GM23248 (cell line): ENCODE measurements around the gene ANKH. TPM values are rescaled to one million over a fixed set of nuclear protein-coding genes. Genes with fewer than 3 reads are reported as not detected.
A peak's percentile ranks its signal among the peaks of the same experiment; 100 is the strongest.

Source experiments
- DNase-seq: peaks from one replicate; pipeline ENCODE4 v3.0.0-alpha.2; 2015
- H2AFZ ChIP-seq: fragments of 200-600 bp; sonication (generic); 2 replicates; pipeline ENCODE4 v1.6.1; 2016; ENCODE audit warnings: antibody characterized with exemption
- H3F3A ChIP-seq: fragments of 200-600 bp; sonication (generic); 2 replicates; pipeline ENCODE4 v1.6.1; 2016; ENCODE audit warnings: mild to moderate bottlenecking, antibody characterized with exemption, mixed run types; ENCODE audit not compliant: insufficient read depth
- H3K27ac ChIP-seq: fragments of 200-600 bp; sonication (generic); 2 replicates; pipeline ENCODE4 v1.5.1; 2016; ENCODE audit warnings: mild to moderate bottlenecking
- H3K27me3 ChIP-seq: fragments of 200-600 bp; sonication (generic); replicated peaks from 2 replicates; pipeline ENCODE4 v1.6.1; 2016; ENCODE audit warnings: mild to moderate bottlenecking; ENCODE audit not compliant: insufficient read depth
- H3K36me3 ChIP-seq: fragments of 200-600 bp; sonication (generic); 2 replicates; pipeline ENCODE4 v1.6.1; 2016; ENCODE audit warnings: low read depth, mild to moderate bottlenecking
- H3K4me1 ChIP-seq: fragments of 200-600 bp; sonication (generic); 2 replicates; pipeline ENCODE4 v1.6.1; 2016; ENCODE audit warnings: mild to moderate bottlenecking; ENCODE audit not compliant: insufficient read depth
- H3K4me2 ChIP-seq: fragments of 200-600 bp; sonication (generic); one replicate; pipeline ENCODE4 v1.6.1; 2016; ENCODE audit warnings: mild to moderate bottlenecking; ENCODE audit not compliant: unreplicated experiment
- H3K4me3 ChIP-seq: fragments of 200-600 bp; sonication (generic); 2 replicates; pipeline ENCODE4 v1.5.1; 2016; ENCODE audit warnings: mild to moderate bottlenecking
- H3K79me2 ChIP-seq: fragments of 200-600 bp; sonication (generic); 2 replicates; pipeline ENCODE4 v1.6.1; 2016; ENCODE audit warnings: mild to moderate bottlenecking; ENCODE audit not compliant: insufficient read depth
- H3K9ac ChIP-seq: fragments of 200-600 bp; sonication (generic); 2 replicates; pipeline ENCODE4 v1.6.1; 2016; ENCODE audit warnings: mild to moderate bottlenecking
- H3K9me2 ChIP-seq: fragments of 200-600 bp; sonication (generic); 2 replicates; pipeline ENCODE4 v1.6.1; 2016; ENCODE audit warnings: mixed run types, mild to moderate bottlenecking, moderate library complexity; ENCODE audit not compliant: insufficient read depth
- H3K9me3 ChIP-seq: fragments of 200-600 bp; sonication (generic); one replicate; pipeline ENCODE4 v1.6.1; 2017; ENCODE audit warnings: low read depth
- H4K20me1 ChIP-seq: fragments of 200-600 bp; sonication (generic); 2 replicates; pipeline ENCODE4 v1.6.0; 2016; ENCODE audit not compliant: insufficient read depth
- EZH2 ChIP-seq: fragments of 200-600 bp; sonication (generic); IDR thresholded peaks from 2 replicates; pipeline ENCODE4 v1.6.1; 2018; ENCODE audit warnings: antibody characterized with exemption, mild to moderate bottlenecking; ENCODE audit not compliant: insufficient read depth, poor library complexity, severe bottlenecking
- EZH2phosphoT487 ChIP-seq: fragments of 200-600 bp; sonication (generic); IDR thresholded peaks from 2 replicates; pipeline ENCODE4 v1.6.1; 2018; ENCODE audit warnings: antibody characterized with exemption, moderate library complexity, mild to moderate bottlenecking, low read depth; ENCODE audit not compliant: insufficient read depth
- WGBS, 2 experiments: methylation state at CpG; one replicate each; pipeline ENCODE4 v1.1.6; 2015 to 2017; ENCODE audit warnings: low lambda C conversion rate in 2 of 2, low coverage in 1 of 2; ENCODE audit errors: missing lambda C conversion rate in 2 of 2; 5-methylcytosine and 5-hydroxymethylcytosine counted together
- in situ Hi-C: fragments of 300-500 bp; cut with MboI; formaldehyde crosslinking; loops from 2 replicates; pipeline ENCODE4 v1.15.0; 2020
- polyA plus RNA-seq: library from polyadenylated mRNA; unstranded; fragments of >200 nt; fragmentation: Nextera tagmentation; extraction: Ambion mirVana; gene quantifications from 2 replicates; pipeline ENCODE4 v1.2.1, GENCODE V29; 2016
- total RNA-seq: library from RNA; depleted of rRNA; stranded (reverse); fragments of >200 nt; shearing (Covaris generic); gene quantifications from 2 replicates; pipeline ENCODE4 v1.2.3, GENCODE V29; 2014

The ANKH gene
- total and polyA plus RNA-seq, 2 experiments from 2014 or later = 45.9 to 47.6 TPM

GRCh38 chr5:14687023-14687665 is 184.4 kb downstream of the ANKH start:
- H3K4me2 ChIP-seq = no peak overlapping the region
- H4K20me1 ChIP-seq = no peaks in the 10 kb centered on the region
- in situ Hi-C loops = no loop called here
- H3K4me1 ChIP-seq = no peaks in the 10 kb centered on the region
- no peak overlapping the region for H3K4me3 ChIP-seq
- peaks cover 50% of the 10 kb centered on the region for H3K36me3 ChIP-seq
- H2AFZ ChIP-seq = no peak overlapping the region
- H3F3A ChIP-seq = peaks cover 7% of the 10 kb centered on the region; the same call in 1 of the 2 replicates
- no peak overlapping the region for H3K9ac ChIP-seq
- peak; percentile 27 for DNase-seq
- H3K27ac ChIP-seq = no peak overlapping the region
- WGBS, 2 experiments = 50 to 57% methylated on average over 4 of the region's 4 CpGs
- no peaks in the 10 kb centered on the region for H3K9me2 ChIP-seq
- no peaks in the 10 kb centered on the region for H3K27me3 ChIP-seq
- H3K9me3 ChIP-seq = no peaks in the 10 kb centered on the region
- TF ChIP-seq EZH2 (no peak), EZH2phosphoT487 (no peak)
- H3K79me2 ChIP-seq = peaks cover 27% of the 10 kb centered on the region

DNA sequence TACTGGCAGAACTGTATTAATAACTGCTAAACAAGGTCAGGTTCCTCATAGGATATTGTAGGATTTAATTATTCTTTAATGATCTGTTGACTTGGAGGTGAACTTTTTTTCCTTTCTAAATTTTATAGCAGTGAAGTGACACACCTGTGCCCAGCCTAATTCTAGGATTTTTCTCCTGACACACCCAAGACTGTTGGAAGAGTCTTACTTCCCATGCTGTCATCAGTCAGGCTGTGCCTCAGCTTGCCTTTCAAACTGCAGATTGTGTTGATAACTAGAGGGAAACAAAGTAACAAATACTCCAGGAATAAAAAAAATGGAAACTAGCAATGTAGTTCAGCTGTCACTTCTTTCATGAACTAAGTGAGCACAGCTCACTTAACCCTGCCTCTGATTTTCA is 185.1 kb downstream of the ANKH start:
- DNase-seq = no peak
- Histone ChIP-seq H3K4me3 (no peak overlapping the region), H4K20me1 (no peaks in the 10 kb centered on the region), H3K79me2 (peaks cover 27% of the 10 kb centered on the region), H3F3A (peaks cover 7% of the 10 kb centered on the region; the same call in 1 of the 2 replicates), H3K9me2 (no peaks in the 10 kb centered on the region), H3K4me2 (no peak overlapping the region), H3K9ac (no peak overlapping the region), H3K4me1 (no peaks in the 10 kb centered on the region), H3K9me3 (no peaks in the 10 kb centered on the region), H3K27me3 (no peaks in the 10 kb centered on the region), H3K36me3 (peaks cover 44% of the 10 kb centered on the region), H2AFZ (no peak overlapping the region), H3K27ac (no peak overlapping the region)
- in situ Hi-C loops = no loop called here
- no peak for TF ChIP-seq EZH2
- TF ChIP-seq EZH2phosphoT487 = no peak

GRCh38 chr5:14685757-14686156 is 185.8 kb downstream of the ANKH start:
- no peaks in the 10 kb centered on the region for H4K20me1 ChIP-seq
- peaks cover 37% of the 10 kb centered on the region for H3K36me3 ChIP-seq
- no peaks in the 10 kb centered on the region for H3K9me2 ChIP-seq
- no peaks in the 10 kb centered on the region for H3K4me1 ChIP-seq
- peak; percentile 79 for DNase-seq
- in situ Hi-C loops = no loop called here
- peaks cover 7% of the 10 kb centered on the region; the same call in 1 of the 2 replicates for H3F3A ChIP-seq
- no peak overlapping the region for H3K4me3 ChIP-seq
- H3K79me2 ChIP-seq = peaks cover 27% of the 10 kb centered on the region
- no peaks in the 10 kb centered on the region for H3K9me3 ChIP-seq
- H3K9ac ChIP-seq = no peak overlapping the region
- no peak overlapping the region for H2AFZ ChIP-seq
- no peak overlapping the region for H3K4me2 ChIP-seq
- TF ChIP-seq EZH2phosphoT487 (no peak), EZH2 (no peak)
- no peak overlapping the region for H3K27ac ChIP-seq
- no peaks in the 10 kb centered on the region for H3K27me3 ChIP-seq
- WGBS, 2 experiments = 56 to 61% methylated on average over 6 of the region's 6 CpGs

- H3K4me3 ChIP-seq = no peak overlapping the region
- H3K79me2 ChIP-seq = peaks cover 26% of the 10 kb centered on the region
- H3K4me1 ChIP-seq = no peaks in the 10 kb centered on the region
- peaks cover 27% of the 10 kb centered on the region for H3K36me3 ChIP-seq
- H3F3A ChIP-seq = peaks cover 7% of the 10 kb centered on the region; the same call in 1 of the 2 replicates
- H3K4me2 ChIP-seq = no peak overlapping the region
- no peaks in the 10 kb centered on the region for H4K20me1 ChIP-seq
- 84 to 89% methylated on average over 5 of the region's 5 CpGs for WGBS, 2 experiments
- in situ Hi-C loops = no loop called here
- H3K27ac ChIP-seq = no peak overlapping the region
- no peaks in the 10 kb centered on the region for H3K9me3 ChIP-seq
- no peak overlapping the region for H2AFZ ChIP-seq
- no peak for TF ChIP-seq EZH2phosphoT487
- TF ChIP-seq EZH2 = no peak
- DNase-seq = no peak
- no peak overlapping the region for H3K9ac ChIP-seq
- no peaks in the 10 kb centered on the region for H3K9me2 ChIP-seq
- no peaks in the 10 kb centered on the region for H3K27me3 ChIP-seq
Measured at GRCh38 chr5:14684757-14685156, 186.8 kb downstream of the ANKH start.
